GM19463 (cell line): ENCODE measurements around the gene OBSL1.

Experiments used
- ATAC-seq: cut with Tn5 transposase; IDR thresholded peaks from one replicate; pipeline ENCODE4 v1.9.1; 2021; ENCODE audit warnings: mild to moderate bottlenecking, moderate library complexity; ENCODE audit not compliant: unreplicated experiment

The OBSL1 gene

DNA sequence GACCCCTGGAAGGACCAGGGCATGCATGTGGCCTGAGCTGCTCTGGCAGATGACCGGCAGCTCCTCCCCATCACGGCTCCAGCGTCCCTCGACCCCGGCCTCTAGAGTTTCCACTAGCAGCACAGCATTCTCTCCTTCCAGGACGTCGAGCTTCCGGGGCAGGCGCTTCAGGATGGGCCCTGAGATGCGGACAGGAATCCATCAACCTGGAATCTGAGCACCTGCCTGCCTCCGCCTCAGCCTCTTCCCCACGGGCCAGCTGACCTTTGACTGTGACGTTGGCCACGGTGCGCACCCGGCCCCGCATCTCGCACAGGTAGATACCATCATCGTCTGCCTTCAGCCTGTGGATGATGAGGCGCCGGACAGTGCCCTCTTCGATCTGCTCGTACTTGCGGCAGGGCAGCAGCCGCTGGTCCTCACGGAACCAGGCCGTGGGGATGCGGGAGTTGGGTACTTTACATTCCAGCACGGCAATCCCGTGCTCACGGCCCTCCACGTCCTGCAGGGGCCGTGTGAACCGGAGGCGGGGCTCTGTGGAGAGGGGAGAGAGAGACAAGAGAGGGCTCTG, 3.5 kb downstream of the OBSL1 start:
- no peak for ATAC-seq

GRCh38 chr2:219567131-219567530, 4.2 kb downstream of the OBSL1 start:
- no peak for ATAC-seq

- no peak for ATAC-seq
These were observed 4.7 kb downstream of the OBSL1 start for GRCh38 chr2:219566640-219567039.

DNA sequence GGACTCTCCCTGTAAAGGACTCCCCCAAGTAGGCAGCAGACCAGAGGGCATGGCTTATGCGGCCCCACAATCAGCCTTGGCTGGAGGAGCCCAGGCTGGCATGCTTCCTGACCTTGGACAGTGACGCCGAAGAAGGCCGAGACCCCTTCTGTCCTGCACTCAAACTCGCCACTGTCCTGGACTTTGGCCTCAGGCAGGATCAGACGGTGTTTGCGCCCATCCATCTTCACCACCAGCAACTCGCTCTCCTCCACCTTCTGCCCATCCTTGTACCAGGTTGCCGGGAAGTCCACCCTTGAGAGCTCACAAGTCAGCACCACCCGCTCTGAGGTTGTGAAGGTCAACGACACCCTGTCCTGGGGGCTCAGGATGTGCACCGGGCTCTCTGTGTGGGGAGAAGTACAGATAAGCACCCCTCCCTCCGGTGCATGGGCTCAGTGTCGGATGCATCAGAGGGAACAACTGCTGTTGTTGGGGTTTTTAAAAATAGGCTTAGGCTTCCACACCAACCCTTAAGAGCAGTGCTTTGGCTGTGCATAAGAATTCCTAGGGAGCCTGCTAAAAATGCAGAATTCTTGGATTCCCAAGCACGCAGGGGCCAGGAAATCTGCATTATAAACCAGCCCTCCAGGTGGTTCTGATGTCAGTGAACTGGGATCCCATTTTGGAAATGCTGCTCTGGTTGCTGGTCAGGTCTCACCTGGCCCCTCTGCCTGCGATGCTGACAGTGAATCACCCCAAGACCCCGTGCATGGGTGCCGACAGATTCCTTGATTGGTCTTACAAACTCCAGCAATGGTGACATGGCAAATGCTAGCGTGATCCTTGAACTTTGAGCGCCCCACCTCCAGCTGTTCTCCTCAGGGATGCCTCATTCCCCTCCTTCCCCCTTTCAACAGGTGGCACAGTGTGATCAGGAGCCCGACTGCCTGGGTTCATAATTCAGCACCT, 5.9 kb downstream of the OBSL1 start:
- ATAC-seq, result no peak

GRCh38 chr2:219563271-219563928, 7.9 kb downstream of the OBSL1 start:
- ATAC-seq, result no peak

DNA sequence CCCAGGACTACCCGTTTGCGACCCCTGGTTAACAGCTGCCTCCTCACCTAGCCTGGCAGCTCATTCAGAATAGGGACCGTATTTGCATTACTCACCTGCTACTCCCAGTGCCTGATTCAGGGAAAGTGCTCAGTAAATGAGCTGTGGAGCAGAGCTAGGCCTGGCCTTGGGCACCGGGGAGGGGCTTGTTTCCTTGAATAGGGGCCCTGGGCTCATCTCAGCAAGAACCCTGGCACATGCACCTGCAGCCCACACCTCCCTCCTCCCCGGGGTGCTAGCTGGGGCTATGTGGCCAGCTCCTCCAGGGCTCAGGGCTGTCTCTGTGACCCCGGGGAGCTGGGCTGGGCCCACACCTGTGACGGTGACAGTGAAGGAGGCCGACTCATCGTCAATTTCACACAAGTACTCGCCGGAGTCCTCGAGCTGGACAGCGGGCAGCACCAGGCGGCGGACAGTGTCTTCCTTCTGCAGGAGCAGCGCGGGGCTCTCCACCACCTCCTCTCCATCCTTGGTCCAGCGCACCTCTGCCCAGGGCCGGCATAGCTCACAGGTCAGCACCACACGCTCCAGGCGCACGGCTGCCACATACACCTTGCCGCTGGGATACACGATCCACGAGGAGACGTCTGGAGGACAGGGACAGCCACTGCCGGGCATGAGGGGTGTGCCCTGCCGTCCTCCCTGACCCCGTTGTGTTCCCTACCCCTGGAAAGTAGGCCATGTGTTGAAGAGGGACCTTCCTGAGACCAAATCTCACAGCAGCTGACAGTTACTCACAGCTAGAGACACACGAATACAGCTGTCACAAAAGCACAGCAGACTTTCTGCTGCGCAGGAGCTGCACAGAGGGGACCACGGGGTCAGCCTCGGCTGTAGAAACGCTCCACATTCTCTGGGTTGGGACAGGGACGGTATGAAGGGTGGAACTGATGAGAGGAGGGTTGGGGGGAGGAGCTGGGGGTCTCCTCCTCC, 9.0 kb downstream of the OBSL1 start:
- no peak for ATAC-seq

- no peak for ATAC-seq
These were observed 9.9 kb downstream of the OBSL1 start for GRCh38 chr2:219561179-219562048.

- no peak for ATAC-seq
These were observed 10.5 kb downstream of the OBSL1 start for GRCh38 chr2:219560893-219561178.

DNA sequence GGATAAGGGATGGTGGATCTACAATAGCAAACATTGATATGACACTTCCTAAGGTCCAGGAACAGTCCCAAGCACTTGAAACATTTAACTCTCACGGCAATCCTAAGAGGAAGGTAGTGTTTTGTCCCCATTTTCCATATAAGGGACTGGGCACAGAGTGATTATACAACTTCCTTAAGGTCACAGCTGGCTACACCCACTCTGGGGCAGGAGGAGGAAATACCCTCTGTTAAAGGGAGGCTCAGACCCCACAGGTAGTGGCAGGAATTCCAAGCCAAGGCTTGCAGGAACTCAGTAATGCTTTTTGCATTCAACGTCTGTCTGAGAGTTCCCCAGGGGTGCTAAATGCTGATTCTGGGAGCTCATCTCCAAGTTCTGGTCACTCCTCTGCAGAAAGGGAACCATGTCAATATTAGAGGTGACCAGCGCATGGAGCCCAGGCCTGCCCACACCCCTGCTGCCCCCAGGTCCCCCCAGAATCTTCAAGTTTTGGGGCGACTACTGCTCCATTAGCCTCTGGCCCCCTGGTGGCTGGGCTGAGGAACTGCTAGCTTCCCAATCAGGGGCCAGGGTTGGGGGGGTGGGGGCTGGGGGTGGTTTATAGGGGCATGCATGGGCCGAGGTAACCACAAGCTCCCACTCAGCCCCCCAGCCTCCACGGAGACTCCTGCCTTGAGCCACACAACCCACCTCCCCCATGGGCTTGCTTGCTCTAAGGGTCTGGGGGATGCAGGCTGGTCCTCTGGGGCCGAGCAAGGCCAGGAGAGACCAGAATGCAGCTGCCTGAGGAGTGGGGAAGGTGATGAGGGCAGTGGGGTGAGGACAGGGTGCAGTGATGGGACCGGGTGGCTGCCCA, 11.1 kb downstream of the OBSL1 start:
- no peak for ATAC-seq

GRCh38 chr2:219559156-219559915, 12.0 kb downstream of the OBSL1 start:
- ATAC-seq, result no peak

- no peak for ATAC-seq
These were observed 13.3 kb downstream of the OBSL1 start for GRCh38 chr2:219557791-219558785.

- ATAC-seq, result no peak
These were observed 14.0 kb downstream of the OBSL1 start for GRCh38 chr2:219557320-219557719.

- no peak for ATAC-seq
These were observed 14.9 kb downstream of the OBSL1 start for GRCh38 chr2:219556413-219556812.

DNA sequence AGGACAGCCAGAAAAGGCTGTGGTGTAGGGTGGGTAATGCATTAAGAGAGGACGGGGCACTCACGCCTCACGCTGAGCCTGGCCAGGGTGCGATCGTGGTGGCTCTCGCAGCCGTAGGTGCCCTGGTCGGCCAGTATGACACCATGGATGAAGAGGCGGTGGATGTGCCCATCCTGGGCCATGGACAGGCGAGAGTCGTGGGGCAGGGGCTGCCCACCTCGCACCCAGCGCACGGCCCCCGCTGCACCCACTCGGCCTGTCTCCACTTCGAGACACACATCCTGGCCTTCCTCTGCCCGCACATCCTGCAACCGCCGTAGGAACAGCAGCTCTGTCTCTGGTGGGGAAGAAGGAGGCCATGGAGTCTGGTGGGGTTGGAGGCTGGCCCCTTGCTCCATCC, 15.4 kb downstream of the OBSL1 start:
- ATAC-seq, result no peak

- ATAC-seq, result no peak
These were observed 17.0 kb downstream of the OBSL1 start for GRCh38 chr2:219554350-219554749.

DNA sequence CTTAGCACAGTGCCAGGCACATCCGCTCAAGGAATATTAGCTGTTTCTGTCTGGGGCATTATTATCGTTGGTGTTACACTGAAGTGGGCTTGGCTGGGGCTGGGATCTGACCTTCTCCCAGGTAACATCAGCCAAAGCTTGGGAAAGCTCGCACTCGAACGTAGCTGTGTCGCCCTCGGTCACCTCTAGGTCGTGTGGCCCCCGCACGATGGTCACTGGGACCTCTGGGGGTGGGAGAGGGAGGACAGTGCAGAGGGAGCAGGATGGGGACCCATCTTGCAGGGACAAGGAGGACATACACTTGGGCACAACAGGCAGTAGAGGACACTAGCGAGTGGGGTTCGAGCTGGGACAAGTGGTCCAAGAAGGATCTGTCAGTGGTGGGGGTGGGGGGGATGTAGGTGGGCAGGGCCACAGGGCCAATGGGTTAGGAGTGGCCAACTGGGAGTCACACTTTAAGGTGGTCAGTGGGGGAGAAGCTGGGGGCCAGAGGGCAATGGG, 17.8 kb downstream of the OBSL1 start:
- ATAC-seq, result no peak

GRCh38 chr2:219553168-219553417, 18.2 kb downstream of the OBSL1 start:
- no peak for ATAC-seq
